ENCODE data around the gene DDA1.

The DDA1 gene

DNA sequence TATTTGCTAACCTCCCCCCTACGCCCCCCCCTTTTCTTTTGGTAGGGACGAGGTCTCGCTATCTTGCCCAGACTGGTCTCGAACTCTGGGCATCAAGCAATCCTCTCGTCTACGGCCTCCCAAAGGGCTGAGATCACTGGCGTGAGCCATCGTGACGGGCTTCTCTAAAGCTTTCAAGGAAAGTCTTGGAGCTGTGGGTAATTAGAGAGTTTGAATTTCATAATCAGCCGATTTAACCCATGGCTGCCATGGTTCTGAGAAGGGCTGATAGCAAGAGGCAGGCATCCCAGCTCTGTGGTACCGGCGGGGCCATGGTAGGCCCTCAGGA, 5.5 kb upstream of the DDA1 start:
- Histone ChIP-seq H3K27me3 (no peaks in the 10 kb centered on the region), H3K9ac (peak overlapping the region in 5 of 11 experiments; percentile 84 to 88 (median 87); a peak in 6 of 22 replicates), H3K9me3 (replicated peaks in 1 of 11) (peaks cover 0 to 2% (median under 1%) of the 10 kb centered on the region in 11 experiments; a peak in 8 of 22 replicates), H3K27ac (peak overlapping the region in 9 of 11 experiments; percentile 30 to 92 (median 76); a peak in 15 of 22 replicates), H4K20me1 (peaks cover 0 to 17% (median 3%) of the 10 kb centered on the region in 11 experiments; a peak in 8 of 22 replicates), H3K4me2 (peak overlapping the region; percentile 87 to 99 (median 96)), H3K4me3 (peak overlapping the region in 5 of 10 experiments; percentile 70 to 83 (median 74); a peak in 5 of 20 replicates), H3K4me1 (peaks cover 54 to 77% (median 63%) of the 10 kb centered on the region in 10 experiments), H3K36me3 (peaks cover 14 to 28% (median 21%) of the 10 kb centered on the region in 11 experiments)
- no peak for TF ChIP-seq Cebpa-rat (IDR thresholded peaks at IDR 0.05)

DNA sequence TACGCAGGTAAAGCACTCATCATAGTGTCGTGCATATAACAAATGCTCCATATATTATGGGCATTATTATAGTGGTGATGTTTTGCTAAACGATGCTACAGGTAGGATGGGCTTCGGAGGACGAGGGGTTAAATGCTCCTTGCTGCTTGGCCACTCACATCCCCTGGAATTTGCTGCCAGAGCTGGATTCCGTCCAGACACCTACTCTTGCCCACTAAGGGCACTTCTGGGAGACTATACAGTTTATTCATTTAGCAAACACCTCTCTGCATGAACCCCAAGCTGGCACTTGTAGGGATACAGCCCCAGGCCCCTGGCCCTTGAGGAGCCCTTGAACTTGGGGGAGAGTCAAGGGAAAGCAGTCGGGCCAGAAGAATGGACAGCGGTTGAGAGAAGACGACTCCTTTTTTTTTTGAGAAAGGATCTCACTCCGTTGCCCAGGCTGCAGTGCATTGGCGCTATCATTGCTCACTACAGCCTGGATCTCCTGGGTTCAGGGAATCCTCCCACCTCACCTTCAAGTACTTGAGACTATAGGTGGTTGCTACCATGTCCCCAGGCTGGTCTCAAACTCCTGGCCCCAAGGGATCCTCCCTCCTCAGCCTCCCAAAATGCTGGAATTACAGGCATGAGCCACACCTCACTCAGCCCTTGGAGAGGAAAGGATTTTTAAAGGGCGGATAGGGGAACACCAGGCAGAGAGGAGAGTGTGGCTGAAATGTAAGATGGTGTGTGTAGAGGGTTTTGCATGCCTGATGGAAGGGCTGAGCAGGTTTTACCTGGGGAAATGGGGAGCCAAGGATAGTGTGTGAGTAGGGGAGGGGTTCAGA, 4.8 kb upstream of the DDA1 start:
- peak overlapping the region; percentile 87 to 99 (median 96) for H3K4me2 ChIP-seq
- H3K4me1 ChIP-seq, result peaks cover 55 to 74% (median 64%) of the 10 kb centered on the region in 10 experiments
- TF ChIP-seq Cebpa-rat (IDR thresholded peaks at IDR 0.05), result no peak
- peak overlapping the region in 2 of 11 experiments; percentile 8 to 25; a peak in 3 of 22 replicates for H3K9ac ChIP-seq
- H3K27me3 ChIP-seq, result no peaks in the 10 kb centered on the region
- H3K27ac ChIP-seq, result peak overlapping the region in 10 of 11 experiments; percentile 21 to 92 (median 51); a peak in 16 of 22 replicates
- peak overlapping the region in 3 of 10 experiments; percentile 19 to 77 (median 69); a peak in 2 of 20 replicates for H3K4me3 ChIP-seq
- peaks cover 0 to 17% (median 5%) of the 10 kb centered on the region in 11 experiments; a peak in 12 of 22 replicates for H4K20me1 ChIP-seq
- H3K36me3 ChIP-seq, result peaks cover 10 to 21% (median 16%) of the 10 kb centered on the region in 11 experiments; a peak in 21 of 22 replicates
- H3K9me3 ChIP-seq (replicated peaks in 1 of 11), result no peaks in the 10 kb centered on the region

GRCh38 chr19:17305216-17305516, 4.2 kb upstream of the DDA1 start:
- peaks cover under 1 to 22% (median 7%) of the 10 kb centered on the region in 11 experiments; a peak in 18 of 22 replicates for H4K20me1 ChIP-seq
- peak overlapping the region; percentile 52 to 99 (median 96) for H3K4me2 ChIP-seq
- H3K4me3 ChIP-seq, result peak overlapping the region in 3 of 10 experiments; percentile 19 to 77 (median 69); a peak in 5 of 20 replicates
- no peaks in the 10 kb centered on the region for H3K9me3 ChIP-seq (replicated peaks in 1 of 11)
- no peaks in the 10 kb centered on the region for H3K27me3 ChIP-seq
- peaks cover 57 to 72% (median 66%) of the 10 kb centered on the region in 10 experiments for H3K4me1 ChIP-seq
- peak overlapping the region in 2 of 11 experiments; percentile 8 to 25; a peak in 3 of 22 replicates for H3K9ac ChIP-seq
- H3K27ac ChIP-seq, result peak overlapping the region in 10 of 11 experiments; percentile 21 to 92 (median 51); a peak in 15 of 22 replicates
- H3K36me3 ChIP-seq, result peaks cover 10 to 16% (median 15%) of the 10 kb centered on the region in 11 experiments; a peak in 21 of 22 replicates
- TF ChIP-seq Cebpa-rat (IDR thresholded peaks at IDR 0.05), result no peak

DNA sequence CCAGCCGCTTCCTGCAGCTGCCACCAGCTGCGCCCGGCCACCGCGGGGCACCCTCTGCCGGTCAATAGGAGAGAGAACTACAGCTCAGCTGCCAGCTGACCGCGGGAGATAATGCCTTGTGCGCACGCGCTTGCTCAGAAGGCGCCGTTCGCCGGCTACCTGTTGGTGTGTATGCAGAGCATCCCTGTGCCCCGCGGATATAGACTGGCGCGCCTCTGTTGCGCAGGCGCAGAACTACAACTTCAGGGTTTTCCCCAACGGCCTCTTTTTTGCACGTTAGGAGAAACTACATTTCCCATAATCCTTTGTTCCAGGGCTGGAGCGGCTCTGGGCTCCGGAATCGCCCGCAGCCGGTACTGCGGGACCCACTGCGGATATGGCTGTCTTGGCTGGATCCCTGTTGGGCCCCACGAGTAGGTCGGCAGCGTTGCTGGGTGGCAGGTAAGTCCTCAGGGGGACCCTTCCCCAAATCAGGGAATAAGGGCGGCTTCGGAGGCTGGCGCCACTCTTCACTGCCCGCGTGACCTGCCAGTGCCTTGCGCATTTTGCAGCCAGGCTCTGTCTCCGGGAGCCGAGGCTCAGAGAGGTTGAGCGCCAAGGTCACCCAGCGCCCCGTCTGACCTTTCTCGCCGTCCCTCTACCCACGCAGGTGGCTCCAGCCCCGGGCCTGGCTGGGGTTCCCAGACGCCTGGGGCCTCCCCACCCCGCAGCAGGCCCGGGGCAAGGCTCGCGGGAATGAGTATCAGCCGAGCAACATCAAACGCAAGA, 3.7 kb upstream of the DDA1 start, which contains the start of gene MRPL34:
TSS of gene MRPL34 (plus strand) at position 356 of the 768 bp plus-strand sequence. CDS start at position 377, 21 bp downstream.
- no peaks in the 10 kb centered on the region for H3K27me3 ChIP-seq
- H3K4me2 ChIP-seq, result peak within 1 kb of the TSS; percentile 78 to 99 (median 97)
- peaks cover 6 to 27% (median 11%) of the 10 kb centered on the region in 11 experiments; a peak in 19 of 22 replicates for H4K20me1 ChIP-seq
- peak within 1 kb of the TSS; percentile 83 to 94 (median 88) for H3K9ac ChIP-seq
- no peaks in the 10 kb centered on the region for H3K9me3 ChIP-seq (replicated peaks in 1 of 11)
- H3K4me1 ChIP-seq, result peaks cover 63 to 74% (median 69%) of the 10 kb centered on the region in 10 experiments
- H3K4me3 ChIP-seq, result peak within 1 kb of the TSS; percentile 69 to 86 (median 77)
- peak within 1 kb of the TSS; percentile 73 to 93 (median 89) for H3K27ac ChIP-seq
- peaks cover 9 to 13% (median 10%) of the 10 kb centered on the region in 11 experiments; a peak in 21 of 22 replicates for H3K36me3 ChIP-seq
- no peak for TF ChIP-seq Cebpa-rat (IDR thresholded peaks at IDR 0.05)

- H3K4me1 ChIP-seq, result peaks cover 68 to 75% (median 71%) of the 10 kb centered on the region in 10 experiments
Observed at GRCh38 chr19:17306285-17306714, 3.1 kb upstream of the DDA1 start.

DNA sequence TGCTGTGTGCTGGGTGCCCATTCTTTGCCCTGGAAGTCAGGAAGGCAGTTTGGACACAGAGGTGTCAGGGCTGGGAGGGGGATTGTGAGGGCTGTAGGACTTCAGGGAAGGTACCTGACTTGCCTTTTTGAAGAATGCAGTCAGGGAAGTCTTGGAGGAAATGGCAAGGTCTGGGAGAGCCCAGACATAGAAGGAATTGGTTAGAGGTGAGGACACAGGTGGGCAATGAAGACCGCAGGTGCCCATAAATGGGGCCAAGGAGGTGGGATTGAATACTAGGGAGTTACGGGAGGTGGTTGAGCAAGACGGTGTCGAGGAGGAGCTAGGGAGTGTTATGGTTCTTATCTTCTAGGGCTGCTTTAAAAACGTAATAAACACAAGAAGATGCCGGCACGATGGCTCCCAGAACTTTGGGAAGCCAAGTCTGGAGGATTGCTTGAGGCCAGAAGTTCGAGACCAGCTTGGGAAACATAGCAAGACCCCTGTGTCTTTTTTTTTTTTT, 1.4 kb upstream of the DDA1 start:
- no peak for TF ChIP-seq Cebpa-rat (IDR thresholded peaks at IDR 0.05)
- Histone ChIP-seq H3K4me2 (peak overlapping the region; percentile 78 to 99 (median 96); a peak in 21 of 22 replicates), H3K27ac (peak overlapping the region in 1 of 11 experiments; percentile 23; a peak in 1 of 22 replicates), H3K9me3 (replicated peaks in 1 of 11) (no peaks in the 10 kb centered on the region), H3K4me3 (no peak overlapping the region), H3K36me3 (peaks cover 14 to 26% (median 18%) of the 10 kb centered on the region in 11 experiments; a peak in 21 of 22 replicates), H3K27me3 (no peaks in the 10 kb centered on the region), H4K20me1 (peaks cover 21 to 35% (median 30%) of the 10 kb centered on the region in 11 experiments; a peak in 21 of 22 replicates), H3K9ac (peak overlapping the region in 3 of 11 experiments; percentile 12 to 94 (median 88); a peak in 3 of 22 replicates), H3K4me1 (peaks cover 57 to 71% (median 69%) of the 10 kb centered on the region in 10 experiments)

More at GRCh38 chr19:17306285-17306714, 3.1 kb upstream of the DDA1 start:
- Histone ChIP-seq H4K20me1 (peaks cover 5 to 27% (median 14%) of the 10 kb centered on the region in 11 experiments; a peak in 20 of 22 replicates), H3K4me2 (peak overlapping the region; percentile 78 to 99 (median 96)), H3K36me3 (peaks cover 3 to 13% (median 6%) of the 10 kb centered on the region in 11 experiments; a peak in 21 of 22 replicates), H3K9ac (peak overlapping the region; percentile 83 to 94 (median 88)), H3K4me3 (peak overlapping the region; percentile 69 to 86 (median 77)), H3K9me3 (replicated peaks in 1 of 11) (no peaks in the 10 kb centered on the region), H3K27me3 (no peaks in the 10 kb centered on the region), H3K27ac (peak overlapping the region; percentile 73 to 93 (median 89))
- TF ChIP-seq Cebpa-rat (IDR thresholded peaks at IDR 0.05), result no peak

DNA sequence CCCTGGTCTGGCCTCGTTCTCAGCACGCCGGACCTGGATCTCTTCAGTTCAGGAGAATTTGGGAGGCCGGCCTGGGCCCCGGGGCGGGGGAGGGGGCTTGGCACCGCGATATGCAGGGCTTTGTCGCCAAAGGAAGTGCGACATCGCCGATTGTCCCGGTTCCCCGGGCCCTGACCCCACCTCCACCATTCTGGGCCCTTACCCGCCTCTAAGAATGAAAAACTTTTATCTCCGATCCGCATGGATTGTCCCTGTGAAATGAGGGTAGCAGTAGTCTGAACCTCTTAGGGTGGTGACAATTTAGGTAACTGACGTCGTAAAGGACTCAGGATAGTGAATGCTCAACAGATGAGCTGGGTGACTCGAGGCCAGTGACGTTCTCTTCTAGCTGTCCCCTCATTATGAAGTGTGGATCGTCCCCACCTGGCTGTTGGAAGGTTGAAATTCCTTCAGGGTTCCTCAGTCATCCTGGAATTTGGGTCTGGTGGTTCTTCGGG, 650 bp downstream of the DDA1 start:
- peak overlapping the region; percentile 77 to 90 (median 85) for H3K27ac ChIP-seq
- H3K4me2 ChIP-seq, result peak overlapping the region; percentile 84 to 99 (median 95)
- H3K36me3 ChIP-seq, result peaks cover 29 to 46% (median 37%) of the 10 kb centered on the region in 11 experiments
- no peak for TF ChIP-seq Cebpa-rat (IDR thresholded peaks at IDR 0.05)
- H3K27me3 ChIP-seq, result no peaks in the 10 kb centered on the region
- no peaks in the 10 kb centered on the region for H3K9me3 ChIP-seq (replicated peaks in 1 of 11)
- H3K9ac ChIP-seq, result peak overlapping the region; percentile 85 to 94 (median 89)
- H4K20me1 ChIP-seq, result peaks cover 34 to 53% (median 48%) of the 10 kb centered on the region in 11 experiments; a peak in 21 of 22 replicates
- peak overlapping the region; percentile 78 to 97 (median 90) for H3K4me3 ChIP-seq
- peaks cover 40 to 54% (median 52%) of the 10 kb centered on the region in 10 experiments for H3K4me1 ChIP-seq
